PC-3 (cell line): ENCODE results near the gene DCTN2. TPM values are rescaled to one million over a fixed set of nuclear protein-coding genes. Genes with fewer than 3 reads are reported as not detected.
A peak's percentile ranks its signal among the peaks of the same experiment; 100 is the strongest.

Source experiments
- ATAC-seq: fragments of 200-7000 bp; cut with Tn5 transposase; 2 replicates; pipeline ENCODE4 v1.9.1; 2020; ENCODE audit warnings: mild to moderate bottlenecking, moderate library complexity
- BruUV-seq: library from RNA; stranded (reverse); fragments of 400-500 nt; replicated peaks from 2 replicates; lab custom pipeline; 2021; lab: Mats Ljungman, UMichigan
- CTCF ChIA-PET: fragments of 300-600 bp; sonication (Branson Sonifier 250); formaldehyde crosslinking; loops from one replicate; lab custom pipeline; 2022; ENCODE audit warnings: antibody characterized with exemption; lab: Charles Lee
- POLR2A ChIA-PET: fragments of 300-600 bp; sonication (Branson Sonifier 250); formaldehyde crosslinking; loops from one replicate; lab custom pipeline; 2022; ENCODE audit warnings: antibody characterized with exemption; ENCODE audit not compliant: unreplicated experiment; lab: Charles Lee
- DNase-seq: peaks from one replicate; pipeline ENCODE4 v3.0.0-alpha.2; 2015
- H2AFZ ChIP-seq: fragments of 300-600 bp; sonication (generic); 2 replicates; pipeline ENCODE4 v1.6.0; 2016; ENCODE audit warnings: antibody characterized with exemption, low read length
- H3F3A ChIP-seq: fragments of 300-600 bp; sonication (generic); one replicate; pipeline ENCODE4 v1.6.0; 2017; ENCODE audit warnings: antibody characterized with exemption, low read length, control low read depth, mild to moderate bottlenecking; ENCODE audit not compliant: unreplicated experiment
- H3K27ac ChIP-seq: fragments of 300-600 bp; sonication (generic); 2 replicates; pipeline ENCODE4 v1.5.1; 2016; ENCODE audit warnings: mild to moderate bottlenecking, low read length
- H3K27me3 ChIP-seq: fragments of 300-600 bp; sonication (generic); 2 replicates; pipeline ENCODE4 v1.6.1; 2016; ENCODE audit warnings: low read length, mixed read lengths
- H3K36me3 ChIP-seq: fragments of 300-600 bp; sonication (generic); 2 replicates; pipeline ENCODE4 v1.6.1; 2016; ENCODE audit warnings: low read depth, mixed run types, low read length, mixed read lengths
- H3K4me1 ChIP-seq: fragments of 300-600 bp; sonication (generic); 2 replicates; pipeline ENCODE4 v1.5.1; 2016; ENCODE audit warnings: low read length; ENCODE audit not compliant: insufficient read depth
- H3K4me2 ChIP-seq: fragments of 300-600 bp; sonication (generic); 2 replicates; pipeline ENCODE4 v1.6.0; 2016; ENCODE audit warnings: low read length
- H3K4me3 ChIP-seq: fragments of 300-600 bp; sonication (generic); 2 replicates; pipeline ENCODE4 v1.5.1; 2016; ENCODE audit warnings: mild to moderate bottlenecking, low read length, mixed read lengths
- H3K79me2 ChIP-seq: fragments of 300-600 bp; sonication (generic); 2 replicates; pipeline ENCODE4 v1.6.1; 2017; ENCODE audit warnings: low read length, mixed read lengths
- H3K9ac ChIP-seq: fragments of 300-600 bp; sonication (generic); 2 replicates; pipeline ENCODE4 v1.6.0; 2016; ENCODE audit warnings: mild to moderate bottlenecking, low read length
- H3K9me2 ChIP-seq: fragments of 300-600 bp; sonication (generic); replicated peaks from 2 replicates; pipeline ENCODE4 v1.6.1; 2016; ENCODE audit warnings: mixed run types, low read length, mixed read lengths
- H3K9me3 ChIP-seq: fragments of 300-600 bp; sonication (generic); 2 replicates; pipeline ENCODE4 v1.6.1; 2016; ENCODE audit warnings: low read length, mixed read lengths
- H4K20me1 ChIP-seq: fragments of 300-600 bp; sonication (generic); 2 replicates; pipeline ENCODE4 v1.6.1; 2016; ENCODE audit warnings: low read length, mixed read lengths
- EZH2 ChIP-seq: fragments of 300-600 bp; sonication (generic); IDR thresholded peaks from one replicate; pipeline ENCODE4 v1.6.1; 2017; ENCODE audit warnings: antibody characterized with exemption, mild to moderate bottlenecking, low read length; ENCODE audit not compliant: unreplicated experiment
- EZH2phosphoT487 ChIP-seq: fragments of 300-600 bp; sonication (generic); IDR thresholded peaks from 2 replicates; pipeline ENCODE4 v1.6.1; 2018; ENCODE audit warnings: mild to moderate bottlenecking, antibody characterized with exemption, low read length, borderline replicate concordance
- intact Hi-C: fragments of 100-400 bp; cut with micrococcal nuclease; formaldehyde crosslinking; loops from 2 replicates; pipeline ENCODE4 v1.9.0; 2023
- total RNA-seq: library from RNA; depleted of rRNA; stranded (reverse); fragments of >200 nt; gene quantifications from 2 replicates; pipeline ENCODE4 v1.2.3, GENCODE V29; 2014
- TF ChIP-seq, protein P1 (sequence below): fragments of 300-600 bp; sonication (generic); conservative IDR thresholded peaks from 2 replicates; pipeline ENCODE4 v1.5.1; 2017; ENCODE audit warnings: antibody characterized with exemption, low read depth, mild to moderate bottlenecking, low read length

DCTN2 gene
- total RNA-seq, 1 experiment from 2014 or later, result 88.5 TPM

DNA sequence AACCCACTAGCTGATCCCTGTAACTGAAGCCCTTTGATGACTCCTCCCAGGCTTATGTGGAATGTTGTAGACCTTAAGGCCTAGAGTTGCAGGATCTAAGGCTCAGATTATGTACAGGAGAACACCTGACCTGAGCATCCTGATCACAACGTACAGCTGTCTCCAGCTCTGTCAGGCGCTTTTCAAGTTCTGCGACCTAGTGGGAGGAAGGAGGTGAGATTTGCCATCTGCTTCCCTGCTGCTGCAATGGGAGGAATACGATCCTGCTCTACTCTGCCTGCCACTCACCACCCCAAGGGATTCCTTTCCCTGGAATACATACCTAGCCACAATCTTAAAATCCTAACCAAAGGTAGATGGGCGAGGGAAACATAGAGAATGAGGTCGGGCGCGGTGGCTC, 13.9 kb downstream of the DCTN2 start:
- POLR2A ChIA-PET, result no interaction called here

DNA sequence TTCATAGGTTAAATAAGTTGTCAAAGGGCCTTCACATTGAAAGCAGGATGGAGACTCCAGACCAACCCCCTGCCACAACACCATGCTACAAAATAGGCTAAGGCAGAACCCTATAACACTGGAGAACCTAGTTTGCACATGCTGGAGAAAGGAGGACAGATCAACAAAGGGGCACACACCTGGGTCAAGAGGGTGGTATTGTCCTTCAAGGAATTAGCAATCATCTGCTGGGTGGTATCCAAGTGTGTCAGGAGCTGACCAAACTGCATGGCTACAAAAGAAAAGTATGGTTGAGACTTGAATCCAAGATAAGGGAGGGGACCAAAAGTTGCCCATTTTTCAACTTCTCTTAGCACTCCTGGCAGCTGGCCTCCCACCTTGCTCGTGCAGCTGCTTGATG, 15.2 kb downstream of the DCTN2 start:
- Histone ChIP-seq H3K27me3 (no peaks in the 10 kb centered on the region), H3K9ac (no peak overlapping the region), H3K9me3 (no peaks in the 10 kb centered on the region), H2AFZ (no peak overlapping the region), H3K4me1 (no peaks in the 10 kb centered on the region), H3K4me2 (no peak overlapping the region), H3K4me3 (no peak overlapping the region), H4K20me1 (no peaks in the 10 kb centered on the region), H3K27ac (no peak overlapping the region), H3K79me2 (no peaks in the 10 kb centered on the region), H3K36me3 (peaks cover 54% of the 10 kb centered on the region), H3F3A (no peaks in the 10 kb centered on the region), H3K9me2 (no peaks in the 10 kb centered on the region)
- BruUV-seq, result no TSS peak
- POLR2A ChIA-PET, result interaction anchor here (0.6 kb wide), 1 partner anchor 14 kb away, joined by 5 read pairs; no protein-coding TSS in a partner anchor
- CTCF ChIA-PET, result no interaction called here
- ATAC-seq (no peak), DNase-seq (no peak)
- intact Hi-C loops, result no loop called here
- TF ChIP-seq EZH2, result no peak
- no peak for TF ChIP-seq EZH2phosphoT487
- TF ChIP-seq, protein P1, sequence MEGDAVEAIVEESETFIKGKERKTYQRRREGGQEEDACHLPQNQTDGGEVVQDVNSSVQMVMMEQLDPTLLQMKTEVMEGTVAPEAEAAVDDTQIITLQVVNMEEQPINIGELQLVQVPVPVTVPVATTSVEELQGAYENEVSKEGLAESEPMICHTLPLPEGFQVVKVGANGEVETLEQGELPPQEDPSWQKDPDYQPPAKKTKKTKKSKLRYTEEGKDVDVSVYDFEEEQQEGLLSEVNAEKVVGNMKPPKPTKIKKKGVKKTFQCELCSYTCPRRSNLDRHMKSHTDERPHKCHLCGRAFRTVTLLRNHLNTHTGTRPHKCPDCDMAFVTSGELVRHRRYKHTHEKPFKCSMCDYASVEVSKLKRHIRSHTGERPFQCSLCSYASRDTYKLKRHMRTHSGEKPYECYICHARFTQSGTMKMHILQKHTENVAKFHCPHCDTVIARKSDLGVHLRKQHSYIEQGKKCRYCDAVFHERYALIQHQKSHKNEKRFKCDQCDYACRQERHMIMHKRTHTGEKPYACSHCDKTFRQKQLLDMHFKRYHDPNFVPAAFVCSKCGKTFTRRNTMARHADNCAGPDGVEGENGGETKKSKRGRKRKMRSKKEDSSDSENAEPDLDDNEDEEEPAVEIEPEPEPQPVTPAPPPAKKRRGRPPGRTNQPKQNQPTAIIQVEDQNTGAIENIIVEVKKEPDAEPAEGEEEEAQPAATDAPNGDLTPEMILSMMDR, result no peak

More for the DNA sequence above, 13.9 kb downstream of the DCTN2 start:
- H3K9ac ChIP-seq, result no peak overlapping the region
- no peak overlapping the region for H2AFZ ChIP-seq
- H3K4me1 ChIP-seq, result no peaks in the 10 kb centered on the region
- H3K4me2 ChIP-seq, result no peak overlapping the region
- no peak overlapping the region for H3K4me3 ChIP-seq
- H3K27me3 ChIP-seq, result no peaks in the 10 kb centered on the region
- no TSS peak for BruUV-seq
- ATAC-seq, result no peak
- H4K20me1 ChIP-seq, result no peaks in the 10 kb centered on the region
- H3K79me2 ChIP-seq, result no peaks in the 10 kb centered on the region
- peaks cover 42% of the 10 kb centered on the region; the same call in 1 of the 2 replicates for H3K36me3 ChIP-seq
- H3K27ac ChIP-seq, result no peak overlapping the region
- no peak for DNase-seq
- TF ChIP-seq EZH2phosphoT487, result no peak
- TF ChIP-seq, protein P1, result no peak
- TF ChIP-seq EZH2, result no peak
- CTCF ChIA-PET, result no interaction called here
- intact Hi-C loops, result no loop called here
- H3F3A ChIP-seq, result no peaks in the 10 kb centered on the region
- no peaks in the 10 kb centered on the region for H3K9me3 ChIP-seq
- no peaks in the 10 kb centered on the region for H3K9me2 ChIP-seq

DNA sequence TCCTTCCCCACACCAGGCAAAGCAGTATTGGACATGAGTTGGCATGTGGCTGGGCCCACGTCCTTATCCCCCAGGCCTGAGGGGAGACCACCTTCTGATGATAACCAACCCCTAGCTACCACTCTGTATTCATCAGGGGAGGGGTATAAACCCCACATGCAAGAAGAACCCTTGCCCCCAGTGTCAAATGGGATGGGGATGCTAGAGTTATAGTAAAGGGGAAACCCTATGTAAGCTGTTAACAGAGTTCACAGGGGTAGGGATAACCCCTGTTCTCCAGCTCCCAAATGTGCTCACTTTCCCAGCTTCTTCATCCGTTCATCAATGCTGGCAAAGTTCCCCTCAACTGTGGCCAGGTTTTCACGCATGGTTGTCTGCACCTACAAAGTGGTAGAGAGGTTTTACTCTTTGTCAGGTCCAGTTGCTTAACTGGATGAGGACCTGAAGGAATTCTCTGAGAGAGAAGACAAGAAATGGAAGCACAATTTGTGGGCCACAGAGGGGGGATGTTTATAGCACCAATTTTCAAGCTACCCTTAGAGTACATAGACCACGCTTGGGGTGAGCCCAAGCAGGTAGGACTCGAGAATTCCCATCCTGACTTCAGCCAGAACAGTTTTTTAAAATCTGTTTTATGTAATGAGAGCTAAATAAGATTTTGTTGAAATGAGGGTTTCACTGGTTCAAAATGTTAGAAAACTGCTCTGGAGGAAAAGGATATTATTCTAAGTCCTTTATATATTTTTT, 16.4 kb downstream of the DCTN2 start:
- Histone ChIP-seq H3K4me1 (no peaks in the 10 kb centered on the region), H3K79me2 (no peaks in the 10 kb centered on the region), H3K4me2 (no peak overlapping the region), H3K27ac (no peak overlapping the region), H3K4me3 (no peak overlapping the region), H3K9ac (no peak overlapping the region), H3K36me3 (peaks cover 58% of the 10 kb centered on the region), H3K27me3 (no peaks in the 10 kb centered on the region), H4K20me1 (no peaks in the 10 kb centered on the region), H3F3A (no peaks in the 10 kb centered on the region), H3K9me2 (no peaks in the 10 kb centered on the region), H2AFZ (no peak overlapping the region), H3K9me3 (no peaks in the 10 kb centered on the region)
- no peak for ATAC-seq
- ChIA-PET CTCF (no interaction called here), POLR2A (no interaction called here)
- TF ChIP-seq EZH2 (no peak), EZH2phosphoT487 (no peak)
- TF ChIP-seq, protein P1, result no peak
- BruUV-seq, result TSS peak; percentile 44
- intact Hi-C loops, result no loop called here
- no peak for DNase-seq
